Thyroid gland (tissue), 4 donors: ENCODE measurements around the gene WSCD2. TPM values are rescaled to one million over a fixed set of nuclear protein-coding genes. Genes with fewer than 3 reads are reported as not detected.

Experiments used
- DNase-seq, 2 donors: peaks; one replicate each; pipeline ENCODE4 v3.0.0-alpha.2; 2019
- H3K27ac ChIP-seq, 3 donors: fragments of 200-600 bp; sonication (generic); 1 replicate in 2 of 3; 2 replicates in 1 of 3; pipeline ENCODE4 v1.5.1; 2016 to 2019; ENCODE audit warnings: mild to moderate bottlenecking in 1 of 3, moderate library complexity in 1 of 3
- H3K27me3 ChIP-seq: fragments of 200-600 bp; sonication (generic); one replicate; pipeline ENCODE4 v1.5.1; 2019
- H3K36me3 ChIP-seq, 2 donors: fragments of 200-600 bp; sonication (generic); one replicate each; pipeline ENCODE4 v1.5.1; 2016 to 2019
- H3K4me1 ChIP-seq, 2 donors: fragments of 200-600 bp; sonication (generic); one replicate each; pipeline ENCODE4 v1.5.1; 2017 to 2019
- H3K4me3 ChIP-seq, 3 donors: fragments of 200-600 bp; sonication (generic); replicated peaks in 1 of 3; 1 replicate in 2 of 3; 2 replicates in 1 of 3; pipeline ENCODE4 v1.5.1; 2016; ENCODE audit warnings: mild to moderate bottlenecking in 1 of 3
- H3K9me3 ChIP-seq: fragments of 200-600 bp; sonication (generic); one replicate; pipeline ENCODE4 v1.5.1; 2017
- CTCF ChIP-seq, 6 experiments: fragments of 200-600 bp in 3 of 6; fragments of 450-650 bp in 3 of 6; sonication (generic) in 3 of 6; IDR thresholded peaks; one replicate each; pipeline ENCODE4 v1.5.1; 2016 to 2019; ENCODE audit warnings: antibody characterized with exemption in 6 of 6, mild to moderate bottlenecking in 2 of 6, inconsistent platforms in 1 of 6, moderate library complexity in 1 of 6
- POLR2A ChIP-seq, 2 donors: fragments of 450-650 bp; IDR thresholded peaks; one replicate each; pipeline ENCODE4 v1.6.1; 2017; ENCODE audit warnings: antibody characterized with exemption in 2 of 2, mild to moderate bottlenecking in 2 of 2, moderate library complexity in 1 of 2
- WGBS, 2 donors: methylation state at CpG; one replicate each; pipeline ENCODE4 v1.1.5; 2017; 5-methylcytosine and 5-hydroxymethylcytosine counted together
- intact Hi-C: fragments of 100-400 bp; cut with DNase I; formaldehyde crosslinking; loops from one replicate; pipeline ENCODE4 v1.15.1; 2023
- total RNA-seq, 4 donors: library from RNA; depleted of rRNA; stranded (reverse); fragments of >200 nt; gene quantifications; one replicate each; pipeline ENCODE4 v1.2.3, GENCODE V29; 2016

Gene WSCD2
- total RNA-seq, 4 donors from 2014 or later: 35.5 to 117 (median 81.4) TPM

- H3K4me3 ChIP-seq: no peak overlapping the region
- H3K27me3 ChIP-seq: no peaks in the 10 kb centered on the region
- no peak for DNase-seq
- intact Hi-C loops: loop anchor here (10.0 kb wide), 2 partner anchors 66 to 196 kb away; partner anchors contain the start of gene WSCD2
- TF ChIP-seq POLR2A (IDR thresholded peaks at IDR 0.05): no peak
- no peak for TF ChIP-seq CTCF (IDR thresholded peaks at IDR 0.05)
- H3K9me3 ChIP-seq: no peaks in the 10 kb centered on the region
- peaks cover 44 to 48% of the 10 kb centered on the region in 2 donors for H3K4me1 ChIP-seq
- WGBS, 2 donors: 75 to 84% methylated on average over 2 of the region's 2 CpGs
- peak overlapping the region; percentile 89 to 91 (median 90) for H3K27ac ChIP-seq
- no peaks in the 10 kb centered on the region for H3K36me3 ChIP-seq
Measured at GRCh38 chr12:108191086-108191485, 62.0 kb downstream of the WSCD2 start.

- intact Hi-C loops: loop anchor here (10.0 kb wide), 2 partner anchors 67 to 197 kb away; partner anchors contain the start of gene WSCD2
Measured at GRCh38 chr12:108191938-108192337, 62.9 kb downstream of the WSCD2 start.

GRCh38 chr12:108193493-108193892, 64.4 kb downstream of the WSCD2 start:
- H3K27ac ChIP-seq: no peak overlapping the region
- H3K27me3 ChIP-seq: no peaks in the 10 kb centered on the region
- no peak overlapping the region for H3K4me3 ChIP-seq
- DNase-seq: no peak
- TF ChIP-seq CTCF (IDR thresholded peaks at IDR 0.05) (no peak), POLR2A (IDR thresholded peaks at IDR 0.05) (no peak)
- H3K36me3 ChIP-seq: peaks cover 0 to 7% of the 10 kb centered on the region in 2 donors
- H3K4me1 ChIP-seq: peaks cover 40 to 48% of the 10 kb centered on the region in 2 donors
- no peaks in the 10 kb centered on the region for H3K9me3 ChIP-seq
- intact Hi-C loops: loop anchor here (10.0 kb wide), 2 partner anchors 69 to 199 kb away; partner anchors contain the start of gene WSCD2
- WGBS, 2 donors: 80 to 81% methylated on average over 5 of the region's 5 CpGs

More at GRCh38 chr12:108191938-108192337, 62.9 kb downstream of the WSCD2 start:
- 47 to 55% methylated on average over 4 of the region's 4 CpGs for WGBS, 2 donors
- Histone ChIP-seq H3K27me3 (no peaks in the 10 kb centered on the region), H3K27ac (peak overlapping the region; percentile 89 to 91 (median 90)), H3K36me3 (peaks cover 0 to 6% of the 10 kb centered on the region in 2 donors), H3K9me3 (no peaks in the 10 kb centered on the region), H3K4me3 (no peak overlapping the region), H3K4me1 (peaks cover 40 to 48% of the 10 kb centered on the region in 2 donors)
- peak; percentile 76 for DNase-seq
- peak in 1 of 2 donors; percentile 43 for TF ChIP-seq POLR2A (IDR thresholded peaks at IDR 0.05)
- no peak for TF ChIP-seq CTCF (IDR thresholded peaks at IDR 0.05)

- peaks cover 0 to 7% of the 10 kb centered on the region in 2 donors for H3K36me3 ChIP-seq
- intact Hi-C loops: loop anchor here (10.0 kb wide), 2 partner anchors 69 to 199 kb away; partner anchors contain the start of gene WSCD2
- DNase-seq: peak; percentile 58 to 63
- no peaks in the 10 kb centered on the region for H3K27me3 ChIP-seq
- TF ChIP-seq CTCF (IDR thresholded peaks at IDR 0.05) (peak; percentile 47 to 88 (median 83)), POLR2A (IDR thresholded peaks at IDR 0.05) (no peak)
- H3K4me1 ChIP-seq: peaks cover 38 to 48% of the 10 kb centered on the region in 2 donors
- no peak overlapping the region for H3K4me3 ChIP-seq
- no peak overlapping the region for H3K27ac ChIP-seq
- no peaks in the 10 kb centered on the region for H3K9me3 ChIP-seq
- 30 to 34% methylated on average over 2 of the region's 2 CpGs for WGBS, 2 donors
Measured at GRCh38 chr12:108193917-108194316, 64.8 kb downstream of the WSCD2 start.

- no peaks in the 10 kb centered on the region for H3K27me3 ChIP-seq
- intact Hi-C loops: loop anchor here (10.0 kb wide), 2 partner anchors 70 to 200 kb away; partner anchors contain the start of gene WSCD2
- H3K4me3 ChIP-seq: no peak overlapping the region
- no peak for DNase-seq
- H3K36me3 ChIP-seq: peaks cover 0 to 7% of the 10 kb centered on the region in 2 donors
- no peaks in the 10 kb centered on the region for H3K9me3 ChIP-seq
- TF ChIP-seq CTCF (IDR thresholded peaks at IDR 0.05) (no peak), POLR2A (IDR thresholded peaks at IDR 0.05) (no peak)
- no peak overlapping the region for H3K27ac ChIP-seq
- 79 to 92% methylated on average over 1 of the region's 1 CpG for WGBS, 2 donors
- peaks cover 31 to 41% of the 10 kb centered on the region in 2 donors for H3K4me1 ChIP-seq
Measured at GRCh38 chr12:108194585-108194984, 65.5 kb downstream of the WSCD2 start.
